ENCODE measurements around the gene PDZD2.
"Not testable (repeated sequence)": the region's sequence is repeated elsewhere in the genome, so short reads cannot be mapped to it uniquely, and the experiment has no call there.

Gene PDZD2

DNA sequence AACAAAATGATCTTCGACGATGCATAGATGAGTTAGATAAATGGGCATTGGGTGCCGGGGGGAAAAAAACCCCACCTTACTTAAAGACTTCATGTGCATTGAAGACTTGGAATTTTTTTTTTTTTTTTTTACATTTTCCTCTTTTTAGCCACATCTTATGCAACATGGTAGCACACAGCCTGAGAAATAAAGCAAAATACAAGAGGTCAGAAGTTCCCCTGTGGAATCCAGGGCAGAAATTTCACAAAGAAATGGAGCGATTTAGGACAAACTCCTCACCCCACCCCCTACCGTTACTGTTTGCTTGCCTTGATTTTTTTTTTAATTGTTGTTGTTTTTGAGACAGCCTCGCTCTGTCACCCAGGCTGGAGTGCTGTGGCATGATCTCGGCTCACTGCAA is 382.0 kb downstream of the PDZD2 start:
- DNase-seq = no peak

GRCh38 chr5:32021771-32022170 is 382.8 kb downstream of the PDZD2 start:
- DNase-seq = no peak

DNA sequence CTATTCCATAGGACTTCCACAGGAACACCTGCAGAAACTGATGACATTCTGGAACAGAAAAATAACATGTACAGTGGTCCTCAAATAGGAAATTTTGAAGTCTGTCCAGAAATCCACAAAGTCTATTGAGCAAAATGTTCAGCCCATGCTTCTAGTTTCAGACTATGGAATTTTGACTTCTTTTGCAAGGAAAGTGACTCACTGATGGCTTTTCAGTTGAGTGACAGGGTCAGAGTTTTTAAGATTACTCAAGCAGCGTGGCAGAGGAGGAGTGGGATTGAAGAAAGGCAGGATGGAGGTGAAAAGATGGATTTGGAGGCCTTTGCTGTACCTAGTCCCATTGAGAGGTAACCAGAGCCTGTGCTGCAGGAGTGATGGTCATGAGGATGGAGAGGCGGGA is 383.7 kb downstream of the PDZD2 start:
- no peak for DNase-seq

DNA sequence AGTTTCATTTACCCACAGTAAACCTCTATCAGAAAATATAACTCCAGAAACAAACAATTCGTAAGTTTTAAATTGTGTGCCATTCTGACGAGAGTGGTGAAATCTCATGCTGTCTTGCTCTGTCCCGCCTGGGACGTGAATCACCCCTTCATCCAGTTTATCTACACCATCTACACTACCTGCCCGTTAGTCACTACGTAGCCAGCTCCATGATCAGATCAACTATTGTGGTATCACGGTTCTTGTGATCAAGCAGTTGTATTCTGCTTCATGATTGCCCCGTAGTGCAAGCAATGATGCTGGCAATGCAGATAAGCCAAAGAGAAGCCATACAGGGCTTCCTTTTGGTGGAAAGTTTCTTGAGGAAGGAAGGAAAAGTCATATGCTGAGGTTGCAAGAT is 384.9 kb downstream of the PDZD2 start:
- DNase-seq = no peak

- no peak for DNase-seq
Measured at GRCh38 chr5:32024751-32025150, 385.8 kb downstream of the PDZD2 start.

GRCh38 chr5:32027093-32027716 is 388.3 kb downstream of the PDZD2 start:
- DNase-seq = no peak

DNA sequence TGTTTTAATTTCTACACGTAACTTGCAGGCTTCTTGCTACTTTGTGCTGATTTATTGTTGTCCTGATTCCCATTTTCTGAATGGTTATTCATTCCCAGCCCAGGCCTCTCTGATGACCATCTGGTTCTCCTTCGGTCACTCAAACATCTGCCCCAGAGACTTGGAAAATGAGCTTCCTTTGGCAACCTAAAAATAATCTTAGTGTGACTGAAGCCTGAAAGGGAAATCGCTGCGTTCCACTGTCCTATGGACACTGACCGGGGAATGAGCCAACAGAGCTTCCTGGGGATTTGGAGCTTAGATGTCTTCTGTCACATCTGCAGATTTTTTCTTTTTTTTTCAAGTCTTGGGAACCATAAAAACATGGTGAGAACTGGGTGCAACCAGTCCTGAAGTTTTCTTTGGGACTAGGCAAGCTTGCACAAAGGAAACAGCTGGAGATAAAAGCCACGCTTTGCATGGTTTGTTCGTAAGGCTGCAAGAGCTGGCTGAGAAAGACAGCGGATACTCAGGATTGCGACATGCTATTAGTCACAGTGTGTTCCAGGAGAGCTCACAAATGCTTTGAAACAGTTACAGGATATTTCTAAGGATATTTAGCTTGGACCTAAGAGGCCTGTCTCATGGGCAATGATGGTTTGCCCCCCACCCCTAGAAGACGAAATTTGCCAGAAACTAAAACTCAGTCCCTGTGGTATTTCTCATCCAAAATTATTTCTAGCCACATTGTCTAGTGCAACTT is 389.0 kb downstream of the PDZD2 start:
- no peak for DNase-seq

DNA sequence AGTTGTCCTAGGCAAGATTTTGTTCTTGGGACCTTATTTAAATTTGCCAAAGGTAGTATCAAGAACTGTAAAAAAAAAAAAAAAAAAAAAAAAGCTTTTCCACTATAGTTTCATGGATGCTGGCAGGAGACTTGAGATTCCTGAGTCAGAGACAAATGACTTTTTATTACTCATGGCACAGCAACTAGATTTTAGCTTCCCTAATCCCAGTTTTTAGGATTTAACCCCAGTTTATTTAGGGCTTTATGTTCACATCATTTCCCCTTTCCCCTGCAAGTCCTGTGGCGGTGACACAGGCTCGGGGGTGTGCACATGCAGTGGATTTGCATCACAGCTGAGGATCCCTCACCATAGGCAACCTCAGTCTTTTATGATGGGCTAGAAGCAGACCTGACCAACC is 390.3 kb downstream of the PDZD2 start:
- no peak for DNase-seq

GRCh38 chr5:32029781-32030180 is 390.9 kb downstream of the PDZD2 start:
- DNase-seq = no peak

GRCh38 chr5:32030222-32030621 is 391.3 kb downstream of the PDZD2 start:
- DNase-seq = no peak

GRCh38 chr5:32030686-32031085 is 391.8 kb downstream of the PDZD2 start:
- DNase-seq = no peak

- DNase-seq = no peak
Measured at GRCh38 chr5:32031089-32031488, 392.2 kb downstream of the PDZD2 start.

DNA sequence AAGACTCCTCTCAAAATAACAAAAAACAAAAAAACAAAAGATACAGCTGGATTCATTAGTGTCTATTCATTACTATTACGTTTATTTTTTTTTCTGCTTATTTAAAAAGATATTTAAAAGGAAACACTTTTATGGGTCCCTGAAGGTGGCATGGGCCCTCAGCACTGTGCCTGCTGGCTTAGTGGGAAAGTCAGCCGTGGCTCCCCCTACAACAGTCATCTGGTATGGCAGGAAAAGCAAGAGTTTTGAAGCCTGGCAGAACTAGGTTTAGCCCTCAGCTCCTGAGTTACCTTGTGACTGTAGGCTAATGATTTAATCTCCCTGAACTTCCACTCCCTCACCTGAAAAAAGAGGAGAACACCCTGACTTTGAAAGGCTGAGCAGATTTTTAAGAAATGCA is 399.6 kb downstream of the PDZD2 start:
- DNase-seq = no peak

DNA sequence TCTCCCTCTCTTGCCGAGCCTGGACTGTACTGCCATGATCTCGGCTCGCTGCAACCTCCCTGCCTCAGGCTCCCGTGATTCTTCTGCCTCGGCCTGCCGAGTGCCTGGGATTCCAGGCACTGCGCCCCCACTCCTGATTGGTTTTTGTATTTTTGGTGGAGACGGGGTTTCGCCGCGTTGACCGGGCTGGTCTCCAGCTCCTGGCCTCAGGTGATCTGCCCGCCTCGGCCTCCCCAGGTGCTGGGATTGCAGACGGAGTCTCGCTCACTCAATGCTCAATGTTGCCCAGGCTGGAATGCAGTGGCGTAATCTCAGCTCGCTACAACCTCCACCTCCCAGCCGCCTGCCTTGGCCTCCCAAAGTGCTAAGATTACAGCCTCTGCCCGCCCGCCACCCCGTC is 400.2 kb downstream of the PDZD2 start:
- not testable (repeated sequence) for DNase-seq

- DNase-seq = not testable (repeated sequence)
Measured at GRCh38 chr5:32039601-32040000, 400.7 kb downstream of the PDZD2 start.

DNA sequence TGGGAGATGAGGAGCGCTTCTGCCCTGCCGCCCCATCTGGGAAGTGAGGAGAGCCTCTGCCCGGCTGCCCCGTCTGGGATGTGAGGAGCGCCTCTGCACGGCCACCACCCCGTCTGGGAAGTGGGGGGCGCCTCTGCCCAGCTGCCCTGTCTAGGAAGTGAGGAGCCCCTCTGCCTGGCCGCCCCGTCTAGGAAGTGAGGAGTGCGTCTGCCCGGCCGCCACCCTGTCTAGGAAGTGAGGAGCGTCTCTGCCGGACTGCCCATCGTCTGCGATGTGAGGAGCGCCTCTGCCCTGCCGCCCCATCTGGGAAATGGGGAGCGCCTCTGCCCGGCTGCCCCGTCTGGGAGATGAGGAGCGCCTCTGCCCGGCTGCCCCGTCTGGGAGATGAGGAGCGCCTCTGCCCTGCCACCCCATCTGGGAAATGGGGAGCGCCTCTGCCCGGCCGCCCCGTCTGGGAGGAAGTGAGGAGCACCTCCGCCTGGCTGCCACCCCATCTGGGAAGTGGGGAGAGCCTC is 401.3 kb downstream of the PDZD2 start:
- DNase-seq = not testable (repeated sequence)

GRCh38 chr5:32042551-32042961 is 403.6 kb downstream of the PDZD2 start:
- DNase-seq = no peak

DNA sequence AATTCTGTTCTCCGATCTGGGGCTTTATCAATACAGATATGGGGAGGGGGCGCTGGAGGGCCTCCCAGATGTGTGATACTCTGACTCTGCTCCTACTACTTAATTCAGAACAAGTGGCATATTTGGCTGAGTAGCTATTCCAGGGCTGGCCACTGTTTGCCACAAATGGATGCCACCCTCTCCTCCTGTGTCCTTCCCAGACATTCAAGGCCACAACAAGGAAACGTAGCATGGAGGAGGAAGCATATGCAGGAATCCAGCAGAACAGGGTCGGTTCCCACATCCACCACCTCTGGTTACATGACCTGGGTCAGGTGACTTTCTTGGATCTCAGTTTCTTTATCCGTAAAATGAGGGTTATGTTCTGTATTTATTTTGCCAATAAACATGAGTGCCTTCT is 404.2 kb downstream of the PDZD2 start:
- no peak for DNase-seq

GRCh38 chr5:32044434-32044833 is 405.5 kb downstream of the PDZD2 start:
- no peak for DNase-seq

- DNase-seq = no peak
Measured at GRCh38 chr5:32044939-32045338, 406.0 kb downstream of the PDZD2 start.

DNA sequence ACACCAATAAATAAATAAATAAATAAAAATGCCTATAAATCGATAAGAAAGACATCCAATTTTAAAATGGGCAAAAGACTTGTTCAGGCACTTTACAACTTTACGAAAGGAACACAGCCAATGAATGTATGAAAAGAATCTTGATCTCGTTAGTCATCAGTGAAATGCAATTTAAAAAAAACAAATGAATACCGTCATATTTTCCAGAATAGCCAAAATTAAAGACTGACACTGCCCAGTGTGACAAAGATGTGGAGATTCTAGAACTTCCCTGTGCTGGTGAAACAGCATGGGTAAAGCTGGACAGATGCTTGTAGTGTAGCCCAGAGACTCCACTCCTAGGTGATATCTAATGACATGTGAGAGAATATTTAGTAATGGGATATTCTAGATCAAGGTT is 408.1 kb downstream of the PDZD2 start:
- DNase-seq = no peak

DNA sequence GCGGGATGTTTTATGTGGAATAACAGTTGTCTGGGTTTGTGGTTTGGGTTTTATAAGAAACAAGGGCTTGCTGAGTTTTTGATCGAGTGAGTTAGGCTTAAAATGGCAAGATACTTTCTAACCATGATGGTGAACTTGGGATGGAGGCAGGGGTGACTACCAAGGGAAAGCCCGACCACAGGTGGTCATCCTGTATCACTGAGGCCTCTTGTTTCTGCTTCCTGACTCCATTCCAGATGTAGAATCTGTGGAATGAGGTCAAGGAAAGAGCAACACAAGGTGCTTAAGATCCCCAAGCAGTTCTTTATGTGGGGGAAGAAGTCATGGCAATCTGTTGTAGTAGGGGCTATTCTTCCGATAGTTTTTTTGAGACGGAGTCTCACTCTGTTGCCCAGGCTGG is 412.9 kb downstream of the PDZD2 start:
- DNase-seq = no peak

DNA sequence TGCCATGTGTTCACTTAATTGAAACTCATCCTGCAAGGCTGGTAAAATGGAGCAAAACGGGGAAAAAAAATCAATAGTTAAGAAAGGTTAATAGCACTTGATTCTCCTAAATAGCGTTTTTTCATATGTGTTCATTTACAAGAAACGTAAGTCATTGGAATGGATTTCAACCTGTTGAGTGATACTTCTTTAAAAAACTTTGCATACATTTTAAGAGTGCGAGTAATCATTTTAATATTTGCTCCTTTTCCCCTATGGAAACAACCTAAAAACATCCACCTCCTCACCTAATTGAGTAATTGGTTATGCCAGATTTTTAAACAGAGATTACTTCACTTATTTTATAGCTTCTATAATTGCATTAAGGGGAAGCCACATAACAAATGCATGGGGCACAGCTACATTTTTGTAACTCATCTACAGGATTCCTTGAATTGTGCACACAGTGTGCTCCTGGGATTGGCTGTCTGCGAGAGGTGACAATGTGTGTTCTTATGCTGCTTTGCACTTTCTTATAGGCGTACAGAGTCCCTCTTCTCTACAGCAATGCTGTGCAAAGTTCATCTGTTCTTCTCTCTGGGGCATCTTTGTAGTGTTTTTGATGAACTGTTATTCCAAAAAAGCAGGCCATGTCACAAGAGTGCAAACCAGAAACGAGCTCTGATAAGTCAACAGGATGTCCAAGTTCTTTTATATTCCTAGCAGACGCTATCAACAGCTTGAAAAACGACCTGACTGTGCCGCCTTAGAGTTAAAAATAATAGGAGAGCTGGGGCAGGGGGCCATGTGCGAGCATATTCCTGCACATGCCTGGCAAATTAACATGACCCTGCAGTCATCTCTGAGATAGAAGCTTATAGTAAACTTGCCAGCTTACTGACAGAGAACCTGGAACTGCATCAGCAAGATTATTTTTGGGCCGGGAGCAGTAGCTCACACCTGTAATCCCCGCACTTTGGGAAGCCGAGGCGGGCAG is 417.2 kb downstream of the PDZD2 start:
- DNase-seq = no peak

All from NCI-H1105 (cell line).